Measurements from ENCODE around the gene RFX1. TPM values are rescaled to one million over a fixed set of nuclear protein-coding genes. Genes with fewer than 3 reads are reported as not detected.

The RFX1 gene
- total and polyA plus RNA-seq, 2 experiments from 2014 or later = 8.9 to 11.8 TPM

GRCh38 chr19:13998426-13998825 is 7.7 kb downstream of the RFX1 start:
- Mint-ChIP-seq H3K36me3 (ENCODE audit: low read depth) (peaks cover 31% of the 10 kb centered on the region; the same call in 2 of the 3 replicates), H3K9me3 (peaks cover 20% of the 10 kb centered on the region; the same call in 2 of the 3 replicates), H3K27ac (no peak overlapping the region), H3K27me3 (ENCODE audit: insufficient read depth, low read depth, poor library complexity) (no peaks in the 10 kb centered on the region), H3K4me3 (no peak overlapping the region), H3K4me1 (peaks cover 9% of the 10 kb centered on the region)
- peaks cover 33% of the 10 kb centered on the region for H3K79me2 ChIP-seq (replicated peaks; ENCODE audit: insufficient read depth)
- H3K9me2 ChIP-seq (ENCODE audit: insufficient read depth) = no peaks in the 10 kb centered on the region
- peaks cover 4% of the 10 kb centered on the region for H3K4me1 ChIP-seq (ENCODE audit: insufficient read depth)
- DNase-seq (ENCODE audit: low spot score) (no peak), ATAC-seq (no peak)
- H2AFZ ChIP-seq = no peak overlapping the region
- no peak overlapping the region for H3K4me2 ChIP-seq
- H3K4me3 ChIP-seq = no peak overlapping the region
- TF ChIP-seq ETS1 (IDR thresholded peaks at IDR 0.05) (no peak), NANOG (IDR thresholded peaks at IDR 0.05; ENCODE audit: borderline replicate concordance) (no peak), CREB1 (CRISPR knock-in tag; IDR thresholded peaks at IDR 0.05; ENCODE audit: low read depth) (no peak), EZH2 (IDR thresholded peaks at IDR 0.05; ENCODE audit: low read depth, unreplicated experiment) (no peak), POLR2AphosphoS5 (IDR thresholded peaks at IDR 0.05; ENCODE audit: low read depth) (no peak), ZNF331 (CRISPR knock-in tag; IDR thresholded peaks at IDR 0.05; ENCODE audit: low read depth) (no peak), ZNF462 (CRISPR knock-in tag; IDR thresholded peaks at IDR 0.05) (no peak), JUNB (IDR thresholded peaks at IDR 0.05; ENCODE audit: unreplicated experiment) (no peak), CTCF (conservative IDR thresholded peaks at IDR 0.05; ENCODE audit: low read depth in 2 of 2) (no peak), EZH2phosphoT487 (IDR thresholded peaks at IDR 0.05; ENCODE audit: unreplicated experiment) (no peak), ZNF114 (CRISPR knock-in tag; IDR thresholded peaks at IDR 0.05) (no peak), STAT1 (IDR thresholded peaks at IDR 0.05; ENCODE audit: unreplicated experiment) (no peak), REST (IDR thresholded peaks at IDR 0.05; ENCODE audit: unreplicated experiment) (no peak)
- 0 out of 2 replicates have a peak, but pooled peaks cover 3% of the 10 kb centered on the region for H3F3A ChIP-seq (replicated peaks; ENCODE audit: low read depth)
- H4K20me1 ChIP-seq (replicated peaks; ENCODE audit: insufficient read depth) = no peaks in the 10 kb centered on the region
- H3K27me3 ChIP-seq (ENCODE audit: insufficient read depth) = no peaks in the 10 kb centered on the region
- H3K27ac ChIP-seq (ENCODE audit: low read depth) = no peak overlapping the region
- H3K36me3 ChIP-seq (ENCODE audit: insufficient read depth) = 0 out of 2 replicates have a peak, but pooled peaks cover 6% of the 10 kb centered on the region
